IPS-18c (cell line): ENCODE results near the gene DSC3.
"Not testable (repeated sequence)": the region's sequence is repeated elsewhere in the genome, so short reads cannot be mapped to it uniquely, and the experiment has no call there.

Experiments
- H3K4me3 ChIP-seq: 2 replicates; pipeline ENCODE4 v1.7.0; 2013; ENCODE audit warnings: low read depth, mild to moderate bottlenecking, low read length, moderate library complexity; ENCODE audit not compliant: insufficient read depth
- H3K9me3 ChIP-seq: one replicate; pipeline ENCODE4 v1.6.1; 2013; ENCODE audit warnings: mild to moderate bottlenecking, low read length, moderate library complexity; ENCODE audit not compliant: control insufficient read depth, insufficient read depth

DSC3 gene

DNA sequence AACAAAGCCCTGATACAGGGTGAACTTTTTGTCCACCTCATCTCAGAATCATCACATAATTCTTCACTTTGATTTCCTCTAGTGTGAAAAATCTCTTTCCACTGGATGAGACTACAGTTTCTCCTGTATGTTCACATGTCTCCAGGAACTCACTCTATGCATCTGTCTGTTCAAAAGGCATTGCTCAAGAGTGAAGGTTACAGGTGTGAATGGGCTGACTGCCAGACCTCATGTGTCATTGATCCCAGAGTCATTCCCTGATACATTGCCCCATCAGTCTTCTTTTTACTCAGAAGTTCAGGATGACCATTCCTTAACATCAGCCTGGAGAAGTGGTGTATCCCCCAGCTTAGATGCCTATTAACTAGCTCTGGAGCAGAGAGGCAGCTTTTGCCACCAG is 4.4 kb upstream of the DSC3 start:
- H3K9me3 ChIP-seq = no peaks in the 10 kb centered on the region
- no peak overlapping the region for H3K4me3 ChIP-seq

DNA sequence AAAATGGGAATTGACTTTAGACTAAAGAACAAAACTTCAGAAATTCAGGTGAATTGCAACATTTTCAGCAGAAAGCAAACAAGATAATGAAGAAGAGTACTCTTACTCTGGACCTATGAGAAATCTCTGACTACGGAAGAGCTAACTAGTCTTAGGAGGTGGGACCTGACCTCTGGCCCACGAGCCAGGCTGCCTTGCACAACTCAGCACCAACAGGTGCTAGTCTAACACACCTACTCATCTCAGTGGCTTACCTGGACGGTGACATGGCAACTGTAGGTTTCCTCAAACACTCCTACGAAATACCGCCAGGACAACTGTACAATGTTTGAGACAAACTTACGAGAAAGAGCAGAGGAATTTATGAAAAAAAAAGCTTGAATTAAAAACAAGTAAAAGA is 3.1 kb upstream of the DSC3 start:
- Histone ChIP-seq H3K4me3 (no peak overlapping the region), H3K9me3 (no peaks in the 10 kb centered on the region)

GRCh38 chr18:31044926-31045325 is 2.4 kb upstream of the DSC3 start:
- no peaks in the 10 kb centered on the region for H3K9me3 ChIP-seq
- no peak overlapping the region for H3K4me3 ChIP-seq

- H3K9me3 ChIP-seq = no peaks in the 10 kb centered on the region
- H3K4me3 ChIP-seq = no peak overlapping the region
These were observed 1.2 kb upstream of the DSC3 start for GRCh38 chr18:31043709-31044108.

GRCh38 chr18:31042084-31042405 is 497 bp downstream of the DSC3 start:
- H3K9me3 ChIP-seq = no peaks in the 10 kb centered on the region
- H3K4me3 ChIP-seq = peak overlapping the region; percentile 62

DNA sequence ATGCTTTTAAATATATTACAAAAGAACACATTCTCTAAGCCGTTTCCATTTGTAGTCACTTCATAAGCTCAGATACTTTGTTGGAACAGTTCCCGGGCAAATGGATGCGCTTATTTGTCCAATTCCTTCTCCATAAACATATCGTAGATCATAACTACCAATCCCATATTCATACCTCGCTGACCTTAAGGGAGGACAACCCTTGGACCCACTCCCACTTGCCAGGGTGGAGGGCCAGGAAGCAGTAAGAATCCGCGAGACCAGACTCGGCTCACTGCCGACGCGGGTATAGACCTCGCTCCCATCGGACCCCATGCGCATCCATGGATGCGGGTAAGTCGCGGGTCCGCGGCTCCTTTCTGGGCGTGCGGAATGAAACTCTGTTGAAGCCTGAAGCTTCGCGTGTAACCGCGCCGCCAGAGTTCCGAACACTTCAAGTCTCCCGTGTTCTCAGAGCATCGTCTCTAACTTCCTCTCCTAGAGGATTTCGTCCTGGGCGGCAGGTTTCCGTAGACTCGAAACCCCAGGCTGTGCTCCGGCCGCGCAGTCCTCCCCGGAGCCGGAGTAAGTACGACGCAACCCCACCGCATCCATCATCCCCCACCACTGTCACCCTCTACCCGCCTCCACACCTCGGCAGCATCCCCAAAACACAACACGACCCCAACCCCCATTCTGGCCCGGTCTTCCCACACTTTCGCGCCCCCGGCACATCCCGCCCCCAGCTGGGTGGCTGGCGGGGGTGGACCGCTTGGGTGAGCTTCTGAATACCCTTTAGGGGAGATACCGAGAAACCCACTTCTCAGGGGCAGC is 1.1 kb downstream of the DSC3 start:
- H3K9me3 ChIP-seq = no peaks in the 10 kb centered on the region
- H3K4me3 ChIP-seq = peak overlapping the region; percentile 62

GRCh38 chr18:31040686-31041270 is 1.8 kb downstream of the DSC3 start:
- H3K9me3 ChIP-seq = no peaks in the 10 kb centered on the region
- peak overlapping the region; percentile 62; the same call in 1 of the 2 replicates for H3K4me3 ChIP-seq

DNA sequence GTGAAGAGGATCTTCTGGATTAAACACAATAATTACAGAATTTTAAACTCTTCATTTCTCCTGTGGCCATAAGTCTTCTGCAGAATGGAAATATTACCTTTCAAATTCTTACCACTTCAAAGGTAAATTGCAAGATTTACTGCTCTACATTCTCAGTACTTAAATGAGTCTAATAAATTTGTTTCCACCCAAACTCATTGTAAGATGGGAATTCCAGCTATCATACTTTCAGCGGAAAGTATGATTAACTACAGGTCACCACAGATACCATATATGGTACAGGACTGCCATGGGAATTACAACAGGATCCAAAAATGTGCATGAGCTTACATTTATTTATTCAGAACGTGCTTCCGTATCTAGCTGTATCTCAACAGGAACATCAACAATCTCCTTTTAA is 3.1 kb downstream of the DSC3 start:
- Histone ChIP-seq H3K4me3 (no peak overlapping the region), H3K9me3 (no peaks in the 10 kb centered on the region)

- H3K9me3 ChIP-seq, H3K4me3 ChIP-seq: not testable (repeated sequence)
These were observed 4.9 kb downstream of the DSC3 start for GRCh38 chr18:31037686-31038085.

DNA sequence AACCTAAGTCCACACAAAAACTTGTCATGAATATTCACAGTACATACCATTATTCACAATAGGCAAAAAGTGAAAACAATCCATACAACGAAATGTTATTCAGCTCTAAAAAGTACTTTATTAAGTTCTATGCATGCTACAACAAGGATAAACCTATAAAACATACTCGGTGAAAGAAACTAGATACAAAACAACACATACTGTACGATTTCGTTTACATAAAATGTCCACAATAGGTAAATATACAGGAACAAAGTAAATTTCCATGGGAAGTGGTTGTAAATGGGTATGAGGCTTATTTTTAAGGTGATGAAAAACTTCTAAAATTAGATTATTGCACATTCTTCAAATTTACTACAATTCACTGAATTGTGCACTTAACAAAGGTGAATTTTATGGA is 8.0 kb downstream of the DSC3 start:
- H3K4me3 ChIP-seq = no peak overlapping the region

DNA sequence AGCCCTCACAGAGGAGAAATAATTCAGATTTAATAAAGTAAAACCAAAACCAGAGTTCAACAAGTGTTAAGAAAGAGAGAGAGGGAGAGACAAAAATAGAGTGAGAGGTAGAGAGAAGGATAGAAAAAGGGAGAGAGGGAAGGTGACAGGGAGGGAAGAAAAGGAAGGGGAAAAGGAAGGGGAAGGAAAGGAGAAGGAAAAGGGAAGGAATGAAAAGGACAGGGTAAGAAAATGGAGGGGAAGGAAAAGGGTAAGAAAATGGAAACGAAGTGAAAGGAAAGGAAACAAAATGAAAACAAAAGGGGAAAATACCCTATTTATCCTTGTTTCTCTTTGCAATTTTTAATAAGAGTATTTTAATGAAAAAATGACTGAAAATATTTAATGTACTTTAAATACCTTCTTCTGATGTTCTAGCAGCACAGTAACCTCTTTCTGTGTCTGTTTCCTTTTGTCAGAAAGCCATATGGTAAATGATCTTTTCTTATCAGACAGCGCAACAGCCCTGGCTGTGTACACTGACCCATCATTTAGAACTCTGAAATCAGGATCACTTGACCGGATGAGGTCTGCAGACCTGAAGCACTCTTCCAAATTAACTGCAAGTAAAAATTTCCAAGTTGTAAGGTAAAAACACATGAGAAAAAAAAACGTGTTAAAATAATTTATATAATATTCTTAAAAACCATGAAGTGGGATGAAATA is 11.8 kb downstream of the DSC3 start:
- Histone ChIP-seq H3K4me3 (no peak overlapping the region), H3K9me3 (no peaks in the 10 kb centered on the region)

More for the DNA sequence above, 8.0 kb downstream of the DSC3 start:
- no peaks in the 10 kb centered on the region for H3K9me3 ChIP-seq

- H3K4me3 ChIP-seq = no peak overlapping the region
- H3K9me3 ChIP-seq = no peaks in the 10 kb centered on the region
These were observed 26.7 kb downstream of the DSC3 start for GRCh38 chr18:31015715-31016434.

GRCh38 chr18:31011455-31011854 is 31.1 kb downstream of the DSC3 start:
- not testable (repeated sequence) for H3K4me3 ChIP-seq, H3K9me3 ChIP-seq

DNA sequence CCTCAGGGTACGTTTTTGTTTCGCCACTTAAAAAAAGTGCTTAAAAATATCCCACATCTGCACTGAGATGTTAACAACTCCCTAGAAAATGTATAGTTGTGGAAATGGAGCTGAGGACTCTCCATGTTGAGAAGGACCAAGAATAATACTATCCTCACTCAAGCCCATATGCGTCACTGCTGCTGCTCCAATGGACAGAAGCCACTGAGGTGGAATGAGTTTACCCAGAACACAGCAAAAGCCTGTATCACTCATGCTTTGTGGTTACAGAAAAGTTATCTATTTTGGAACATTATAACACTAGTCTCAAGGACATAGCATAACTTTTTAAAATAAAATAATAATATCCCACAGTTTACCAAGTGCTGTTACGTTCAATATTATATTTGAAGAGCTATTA is 31.9 kb downstream of the DSC3 start:
- Histone ChIP-seq H3K4me3 (no peak overlapping the region), H3K9me3 (no peaks in the 10 kb centered on the region)

GRCh38 chr18:30999887-31000628 is 42.5 kb downstream of the DSC3 start:
- no peaks in the 10 kb centered on the region for H3K9me3 ChIP-seq
- H3K4me3 ChIP-seq = no peak overlapping the region

DNA sequence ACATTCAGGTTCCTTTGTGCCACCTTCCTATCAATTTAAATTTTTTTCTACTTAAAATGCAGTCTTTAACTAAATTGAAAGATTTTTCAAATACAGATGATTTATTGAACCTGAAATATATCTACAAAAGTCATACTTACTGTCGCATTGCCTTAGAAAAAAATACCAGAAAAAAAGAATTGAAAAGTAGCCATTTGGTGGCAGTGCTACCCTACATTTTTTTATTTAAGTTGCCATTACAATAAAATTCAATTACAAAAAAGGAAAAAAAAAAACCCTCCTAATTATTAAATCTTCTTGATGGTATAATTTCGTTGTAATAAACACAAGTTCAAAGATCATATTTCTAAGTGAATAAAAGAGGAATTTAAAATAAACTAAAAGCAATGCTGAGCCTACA is 43.4 kb downstream of the DSC3 start:
- Histone ChIP-seq H3K4me3 (no peak overlapping the region), H3K9me3 (no peaks in the 10 kb centered on the region)

GRCh38 chr18:30997223-30997622 is 45.3 kb downstream of the DSC3 start:
- no peaks in the 10 kb centered on the region for H3K9me3 ChIP-seq
- no peak overlapping the region for H3K4me3 ChIP-seq
